HG03342 (cell line): Measurements from ENCODE around the gene CACNB1.

Source experiments
- ATAC-seq: cut with Tn5 transposase; IDR thresholded peaks from one replicate; pipeline ENCODE4 v1.9.1; 2021; ENCODE audit warnings: mild to moderate bottlenecking, moderate library complexity; ENCODE audit not compliant: unreplicated experiment

CACNB1 gene

GRCh38 chr17:39153599-39154051, 43.8 kb downstream of the CACNB1 start:
- ATAC-seq: peak; percentile 44

GRCh38 chr17:39151943-39152818, 45.3 kb downstream of the CACNB1 start:
- ATAC-seq: no peak

GRCh38 chr17:39151150-39151942, 46.1 kb downstream of the CACNB1 start, which contains the start of gene PLXDC1:
TSS of gene PLXDC1 (minus strand) at chr17:39151637. CDS start at chr17:39151437, 200 bp downstream.
- no peak for ATAC-seq

DNA sequence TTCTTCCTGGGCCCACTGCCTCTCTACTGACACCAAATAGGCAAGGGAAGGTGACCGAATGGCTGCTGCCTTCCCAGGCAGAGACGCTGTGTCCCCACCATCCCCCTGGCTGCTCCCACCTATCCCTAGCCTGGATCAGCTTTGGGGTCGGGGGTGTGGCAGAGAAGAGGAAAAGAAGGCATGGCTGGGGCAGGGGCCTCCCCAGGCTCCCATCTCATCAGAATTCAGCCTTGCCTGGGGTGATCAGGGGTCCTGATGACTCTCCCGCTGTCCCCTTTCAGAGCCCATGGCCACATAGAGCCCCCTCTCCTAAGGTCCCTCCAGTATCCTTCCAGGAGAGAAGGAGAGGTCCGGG, 46.7 kb downstream of the CACNB1 start:
- no peak for ATAC-seq

DNA sequence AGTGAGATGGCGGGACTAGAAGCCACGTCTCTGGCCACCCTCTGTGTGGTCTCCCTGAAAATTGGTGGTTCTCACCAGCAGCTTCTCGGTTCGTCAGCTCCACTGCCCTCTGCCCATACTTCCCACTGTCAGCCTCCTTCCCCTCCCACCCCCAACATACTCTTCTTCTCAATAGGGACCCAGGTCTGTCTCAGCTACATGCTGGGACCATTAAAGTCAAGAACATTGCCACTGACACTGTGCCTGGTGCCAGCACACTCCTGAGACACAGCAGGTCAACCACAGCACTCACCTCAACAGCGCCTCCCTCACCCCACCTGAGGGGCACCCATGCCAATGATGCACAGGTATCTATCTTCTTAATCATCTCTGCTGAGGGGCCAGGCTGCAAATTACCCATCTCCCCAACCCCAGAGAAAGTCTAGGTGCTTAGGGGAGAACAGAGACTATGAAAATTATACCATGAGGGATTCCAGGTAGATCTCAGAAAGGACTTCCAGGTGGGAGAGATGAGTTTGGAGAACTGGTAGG, 47.3 kb downstream of the CACNB1 start:
- ATAC-seq: no peak

DNA sequence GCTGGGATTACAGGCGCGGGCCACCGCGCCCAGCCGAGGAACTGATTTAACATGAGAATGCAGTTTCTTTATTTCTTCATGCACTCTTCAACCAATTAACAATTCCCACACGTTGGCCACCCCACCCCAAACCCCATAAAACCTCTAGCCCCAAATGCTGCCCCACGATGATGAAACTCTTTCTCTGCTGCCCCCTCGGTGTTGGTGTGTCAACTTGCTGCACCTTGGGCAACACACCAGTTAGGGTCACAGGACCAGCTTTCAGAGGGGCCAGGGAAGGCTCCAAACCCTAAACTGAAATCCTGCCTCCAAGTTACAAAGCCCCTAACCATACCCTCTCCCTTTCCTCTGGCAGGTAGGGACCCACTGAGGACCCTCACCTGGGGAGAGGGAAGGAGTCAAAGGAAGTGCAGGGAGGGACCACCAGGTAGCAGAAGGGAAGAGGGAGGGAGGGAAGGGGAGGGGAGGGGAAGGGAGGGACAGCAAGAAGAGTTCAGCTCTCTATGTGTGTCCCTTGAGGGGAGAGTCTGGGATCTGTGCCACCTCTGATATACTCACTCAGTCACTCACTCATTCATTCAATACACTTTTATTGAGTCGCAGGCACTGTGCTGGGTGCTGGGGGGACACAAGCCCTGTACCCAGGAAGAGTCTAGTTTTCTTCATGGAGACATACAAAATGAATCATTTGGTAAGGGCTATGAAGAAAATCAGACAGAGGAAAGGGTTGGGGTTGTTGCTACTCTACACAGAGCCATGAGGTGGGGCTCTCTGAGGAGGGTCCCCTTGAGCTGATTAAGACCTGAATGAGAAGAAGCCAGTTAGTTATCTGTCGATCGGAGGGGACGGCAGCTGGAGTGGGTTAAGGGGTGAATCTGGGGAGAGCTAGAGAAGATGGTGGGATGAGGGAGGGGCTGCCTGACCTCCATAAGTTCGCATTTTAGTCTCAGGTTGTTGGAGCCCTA, 50.0 kb downstream of the CACNB1 start:
- ATAC-seq: no peak

- no peak for ATAC-seq
These were observed 51.2 kb downstream of the CACNB1 start for GRCh38 chr17:39146273-39146672.

GRCh38 chr17:39145143-39145542, 52.3 kb downstream of the CACNB1 start:
- ATAC-seq: no peak

- ATAC-seq: no peak
These were observed 53.0 kb downstream of the CACNB1 start for GRCh38 chr17:39144416-39144840.

DNA sequence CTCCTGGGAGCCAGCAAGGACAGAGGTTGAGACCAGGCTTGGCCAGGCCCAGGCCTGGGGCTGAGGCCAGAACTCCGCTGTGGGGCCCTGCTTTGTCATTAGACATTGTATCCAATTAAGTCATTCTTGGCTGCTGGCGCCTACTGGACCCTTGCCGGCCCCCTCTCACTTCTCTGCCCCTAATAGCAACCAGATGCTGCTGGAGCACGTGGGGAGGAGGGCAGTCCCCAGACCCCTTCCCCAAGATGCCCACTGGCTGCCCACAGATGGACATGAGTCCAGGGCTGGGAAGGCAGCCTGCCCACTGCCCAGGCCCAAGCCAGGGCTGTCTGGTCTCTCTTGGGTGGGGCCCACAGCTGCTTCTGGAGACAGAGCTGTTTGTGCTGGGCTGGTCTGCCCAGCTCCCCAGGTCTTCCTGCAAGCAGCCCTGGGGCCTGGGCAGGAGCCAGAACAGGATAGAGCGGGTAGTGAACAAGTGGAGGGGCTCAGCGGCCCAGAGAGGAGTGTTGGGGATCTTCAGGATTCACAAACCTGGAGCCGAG, 53.8 kb downstream of the CACNB1 start:
- no peak for ATAC-seq

GRCh38 chr17:39141915-39142664, 55.4 kb downstream of the CACNB1 start:
- no peak for ATAC-seq

DNA sequence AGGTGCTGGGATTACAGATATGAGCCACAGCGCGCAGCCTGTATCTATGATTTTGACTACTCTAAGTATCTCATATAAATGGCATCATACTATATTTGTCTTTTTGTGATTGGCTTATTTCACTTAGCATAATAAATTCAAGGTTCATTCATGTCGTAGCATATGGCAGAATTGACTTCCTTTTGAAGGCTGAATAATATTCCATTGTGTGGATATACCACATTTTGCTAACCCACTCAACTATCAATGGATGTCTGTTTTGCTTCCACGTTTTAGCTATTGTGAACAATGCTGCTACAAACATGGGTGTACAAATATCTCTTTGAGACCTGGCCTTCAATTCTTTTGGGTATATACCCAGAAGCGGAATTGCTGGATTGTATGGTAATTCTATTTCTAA, 56.2 kb downstream of the CACNB1 start:
- ATAC-seq: no peak

DNA sequence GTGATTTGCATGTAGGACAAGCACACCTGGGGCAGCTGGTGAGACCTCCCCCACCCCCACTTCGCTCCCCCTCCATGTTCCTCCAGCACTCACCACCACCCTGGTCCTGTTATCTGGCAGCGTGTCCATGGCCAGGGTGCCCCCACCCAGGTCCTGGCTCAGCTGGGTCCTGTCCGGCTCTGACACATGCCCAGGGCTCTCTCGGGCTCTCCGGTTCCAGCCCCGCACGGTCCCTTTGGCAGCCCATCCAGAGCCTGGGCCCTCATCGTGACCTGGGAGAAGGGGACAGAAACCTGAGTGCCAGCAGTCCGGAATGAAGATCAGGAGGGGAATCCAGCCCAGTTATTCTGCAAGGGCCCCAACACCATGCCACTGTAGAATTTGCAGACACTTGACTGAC, 57.9 kb downstream of the CACNB1 start:
- no peak for ATAC-seq

GRCh38 chr17:39139161-39139511, 58.3 kb downstream of the CACNB1 start:
- no peak for ATAC-seq

- no peak for ATAC-seq
These were observed 58.9 kb downstream of the CACNB1 start for GRCh38 chr17:39138431-39139160.

DNA sequence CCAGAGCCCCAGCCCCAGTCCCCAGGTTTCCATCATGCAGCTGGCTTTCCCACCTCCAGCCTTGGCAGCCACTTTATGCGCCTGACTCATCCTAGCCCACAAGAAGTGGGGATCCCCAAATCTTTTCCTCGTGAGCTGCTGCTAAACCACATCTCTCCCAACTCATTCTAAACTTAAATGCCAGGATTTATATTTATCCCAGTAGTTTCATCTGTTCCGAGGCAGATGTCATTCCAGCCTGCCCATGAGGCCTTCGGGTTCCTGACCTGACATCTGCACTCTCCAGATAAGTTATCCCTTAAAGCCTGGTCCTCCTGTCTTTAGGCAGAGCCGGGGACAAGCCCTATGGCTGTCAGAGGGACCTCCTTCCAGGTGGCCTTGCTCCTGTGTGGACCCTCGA, 62.6 kb downstream of the CACNB1 start:
- no peak for ATAC-seq

DNA sequence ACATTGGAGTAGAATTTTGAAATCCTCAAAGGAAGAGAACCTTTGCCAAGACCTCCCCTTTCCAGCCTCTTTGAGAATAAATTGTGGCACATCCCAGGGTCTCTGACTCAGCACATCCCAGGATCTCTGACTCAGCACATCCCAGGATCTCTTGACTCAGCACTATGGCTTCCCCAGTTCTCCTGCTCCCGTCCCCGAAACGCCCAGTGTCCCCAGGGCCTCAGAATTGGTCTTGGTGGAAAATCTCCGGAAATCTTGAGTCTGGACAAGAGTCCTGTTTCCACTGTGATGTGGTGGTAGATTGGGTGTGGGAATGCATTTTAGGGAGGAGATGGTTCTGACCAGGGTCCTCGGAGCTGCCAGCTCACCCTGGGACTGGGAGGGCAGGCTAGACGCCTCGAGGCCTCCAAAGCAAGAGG, 65.3 kb downstream of the CACNB1 start:
- no peak for ATAC-seq

GRCh38 chr17:39131616-39132015, 65.9 kb downstream of the CACNB1 start:
- ATAC-seq: no peak

- ATAC-seq: no peak
These were observed 67.3 kb downstream of the CACNB1 start for GRCh38 chr17:39130205-39130604.
